Small intestine (tissue), 7 donors: Measurements from ENCODE around the gene RAMP3. TPM values are rescaled to one million over a fixed set of nuclear protein-coding genes. Genes with fewer than 3 reads are reported as not detected.

Experiments used
- DNase-seq, 2 donors: peaks; one replicate each; pipeline versions ENCODE4 v3.0.0 to v3.0.0-alpha.2; 2013
- FAIRE-seq: peaks from 2 replicates; lab custom pipeline; 2012; peaks lifted over from hg19 to GRCh38; lab: Jason Lieb, UNC
- H3K27ac ChIP-seq, 3 donors: one replicate each; pipeline ENCODE4 v1.5.1; 2013; ENCODE audit warnings: low read length in 2 of 3, mild to moderate bottlenecking in 2 of 3, control low read depth in 1 of 3, inconsistent platforms in 1 of 3, low read depth in 1 of 3, moderate library complexity in 1 of 3
- H3K27me3 ChIP-seq, 3 donors: one replicate each; pipeline ENCODE4 v1.6.1; 2013; ENCODE audit warnings: low read length in 3 of 3, inconsistent platforms in 1 of 3; ENCODE audit not compliant: control insufficient read depth in 3 of 3, insufficient read depth in 3 of 3
- H3K36me3 ChIP-seq, 3 donors: one replicate each; pipeline ENCODE4 v1.6.1; 2013; ENCODE audit warnings: low read length in 3 of 3, inconsistent platforms in 1 of 3, low read depth in 1 of 3, mild to moderate bottlenecking in 1 of 3, moderate library complexity in 1 of 3; ENCODE audit not compliant: control insufficient read depth in 3 of 3, insufficient read depth in 2 of 3
- H3K4me1 ChIP-seq, 3 donors: one replicate each; pipeline ENCODE4 v1.6.1; 2013; ENCODE audit warnings: low read length in 2 of 3, inconsistent platforms in 1 of 3, low read depth in 1 of 3, mild to moderate bottlenecking in 1 of 3, moderate library complexity in 1 of 3; ENCODE audit not compliant: control insufficient read depth in 3 of 3, insufficient read depth in 2 of 3
- H3K4me3 ChIP-seq, 3 donors: one replicate each; pipeline ENCODE4 v1.5.1; 2013; ENCODE audit warnings: low read length in 3 of 3, control low read depth in 1 of 3, inconsistent platforms in 1 of 3, low read depth in 1 of 3, mild to moderate bottlenecking in 1 of 3, moderate library complexity in 1 of 3
- H3K9me3 ChIP-seq, 2 donors: one replicate each; pipeline ENCODE4 v1.6.1; 2013; ENCODE audit warnings: low read depth in 1 of 2, low read length in 1 of 2; ENCODE audit not compliant: control insufficient read depth in 2 of 2, insufficient read depth in 1 of 2
- WGBS, 3 donors: extraction: QIAGEN DNeasy Blood & Tissue Kit; methylation state at CpG; one replicate each; pipeline ENCODE4 v1.1.7; 2013; 5-methylcytosine and 5-hydroxymethylcytosine counted together
- polyA plus RNA-seq, 4 donors: library from polyadenylated mRNA; stranded (reverse) in 3 of 4; unstranded in 1 of 4; fragments of 200-250 nt in 3 of 4; fragments of 120-200 nt in 1 of 4; gene quantifications; one replicate each; pipeline versions ENCODE4 v1.2.1 to v1.2.3, GENCODE V29; 2013
- donor health status: healthy with polysubstance abuse.
- donor health status: control.
- donor health status: control.
- donor health status: Bipolar disorder and iron deficiency.
- donor health status: healthy.

The RAMP3 gene
- polyA plus RNA-seq, 4 donors = 0.67 to 48.6 (median 4.1) TPM

DNA sequence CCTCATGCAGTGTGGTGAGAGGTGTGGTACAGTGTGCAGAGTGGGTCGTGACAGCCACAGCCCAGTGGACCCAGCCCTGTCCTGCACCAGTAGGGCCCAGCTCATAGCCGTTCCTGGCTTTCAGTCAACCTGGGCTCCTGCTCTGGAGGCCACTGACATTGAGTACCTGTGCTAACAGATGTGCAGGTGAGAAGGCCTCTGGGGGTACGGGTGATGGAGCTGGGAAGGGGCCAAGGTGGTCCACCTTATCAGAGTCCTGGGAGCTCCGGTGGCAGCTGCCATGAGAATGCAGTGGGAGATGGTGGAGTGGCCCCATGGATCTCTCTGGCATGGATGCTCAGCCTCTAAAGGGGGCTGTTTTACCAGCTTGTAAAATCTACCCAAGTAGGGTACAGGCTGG, 40.0 kb upstream of the RAMP3 start:
- H3K36me3 ChIP-seq = no peaks in the 10 kb centered on the region
- H3K9me3 ChIP-seq = peaks cover 0 to 9% of the 10 kb centered on the region in 2 donors
- FAIRE-seq = no peak
- DNase-seq = no peak
- H3K4me1 ChIP-seq = peaks cover 0 to 9% (median 0%) of the 10 kb centered on the region in 3 donors
- no peaks in the 10 kb centered on the region for H3K27me3 ChIP-seq
- WGBS, 3 donors = 69 to 80% (median 77%) methylated on average over 4 of the region's 4 CpGs
- H3K27ac ChIP-seq = no peak overlapping the region
- no peak overlapping the region for H3K4me3 ChIP-seq

DNA sequence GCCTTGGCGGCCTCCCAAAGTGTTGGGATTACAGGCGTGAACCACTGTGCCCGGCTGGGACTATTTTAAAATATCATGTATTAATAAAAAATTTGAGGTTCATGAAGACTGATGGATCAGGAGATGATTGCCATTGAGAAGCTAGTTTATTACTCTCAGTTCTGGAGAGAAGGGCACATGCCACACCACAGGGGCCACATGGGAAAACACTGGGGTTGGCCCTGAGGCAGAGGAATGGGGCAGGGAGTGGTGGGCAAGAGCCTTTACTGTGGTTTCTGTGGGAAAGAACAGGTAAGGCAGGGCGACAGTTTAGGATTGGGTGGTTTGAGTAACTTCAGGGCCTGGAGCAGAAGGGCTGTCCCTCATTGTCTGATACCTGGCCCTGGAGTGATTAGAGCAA, 39.3 kb upstream of the RAMP3 start:
- FAIRE-seq (no peak), DNase-seq (no peak)
- 77 to 85% (median 82%) methylated on average over 4 of the region's 4 CpGs for WGBS, 3 donors
- Histone ChIP-seq H3K36me3 (no peaks in the 10 kb centered on the region), H3K27me3 (no peaks in the 10 kb centered on the region), H3K27ac (no peak overlapping the region), H3K4me1 (peaks cover 0 to 9% (median 0%) of the 10 kb centered on the region in 3 donors), H3K9me3 (peaks cover 0 to 9% of the 10 kb centered on the region in 2 donors), H3K4me3 (no peak overlapping the region)

DNA sequence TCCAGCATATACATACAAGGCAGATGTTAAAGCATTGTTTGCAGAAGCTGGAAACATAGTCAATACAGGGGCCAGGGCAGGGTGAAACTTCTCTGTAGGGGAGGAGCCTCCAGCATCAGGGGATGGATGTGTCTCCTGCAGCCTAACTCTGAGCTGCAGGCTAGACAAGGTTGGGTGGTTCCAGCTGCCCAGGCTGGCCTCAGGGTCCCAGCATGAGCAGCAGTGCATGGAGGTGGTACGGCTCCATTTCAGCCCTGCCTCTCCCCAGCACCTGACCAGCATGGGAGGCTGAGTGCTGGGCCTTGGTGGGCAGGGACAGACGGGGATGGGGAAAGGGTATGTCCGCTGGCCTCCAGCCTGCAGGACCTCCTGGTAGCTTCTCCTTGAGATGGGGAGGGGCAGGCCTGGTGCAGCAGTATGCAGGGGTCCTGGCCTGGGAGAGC, 38.7 kb upstream of the RAMP3 start:
- Histone ChIP-seq H3K27ac (no peak overlapping the region), H3K4me3 (no peak overlapping the region), H3K4me1 (peaks cover 0 to 9% (median 0%) of the 10 kb centered on the region in 3 donors), H3K9me3 (peaks cover 0 to 9% of the 10 kb centered on the region in 2 donors), H3K36me3 (no peaks in the 10 kb centered on the region), H3K27me3 (no peaks in the 10 kb centered on the region)
- no peak for FAIRE-seq
- DNase-seq = no peak
- WGBS, 3 donors = 84 to 92% (median 90%) methylated on average over 3 of the region's 3 CpGs

DNA sequence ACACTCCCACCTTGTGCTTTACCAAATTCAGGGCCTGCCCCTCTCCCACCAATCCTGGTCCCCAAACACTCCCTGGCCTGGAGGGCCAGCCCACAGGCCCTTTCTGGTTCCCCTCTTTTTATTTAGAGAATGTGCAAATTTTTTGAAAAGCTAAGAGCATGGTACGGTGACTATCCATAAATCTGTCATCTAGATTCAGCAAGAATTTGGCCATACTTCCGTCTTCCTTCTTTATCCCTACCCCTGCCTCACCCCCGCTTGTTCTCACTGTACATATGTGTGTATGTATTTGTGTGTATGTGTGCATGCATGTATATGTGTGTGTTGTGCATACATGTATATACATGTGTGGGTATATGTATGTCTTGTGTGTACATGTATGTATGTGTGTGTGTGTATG, 38.0 kb upstream of the RAMP3 start:
- 95 to 99% (median 97%) methylated on average over 3 of the region's 3 CpGs for WGBS, 3 donors
- Histone ChIP-seq H3K9me3 (peaks cover 0 to 9% of the 10 kb centered on the region in 2 donors), H3K27me3 (no peaks in the 10 kb centered on the region), H3K36me3 (no peaks in the 10 kb centered on the region), H3K4me1 (peaks cover 0 to 6% (median 0%) of the 10 kb centered on the region in 3 donors), H3K4me3 (no peak overlapping the region), H3K27ac (no peak overlapping the region)
- FAIRE-seq (no peak), DNase-seq (no peak)

DNA sequence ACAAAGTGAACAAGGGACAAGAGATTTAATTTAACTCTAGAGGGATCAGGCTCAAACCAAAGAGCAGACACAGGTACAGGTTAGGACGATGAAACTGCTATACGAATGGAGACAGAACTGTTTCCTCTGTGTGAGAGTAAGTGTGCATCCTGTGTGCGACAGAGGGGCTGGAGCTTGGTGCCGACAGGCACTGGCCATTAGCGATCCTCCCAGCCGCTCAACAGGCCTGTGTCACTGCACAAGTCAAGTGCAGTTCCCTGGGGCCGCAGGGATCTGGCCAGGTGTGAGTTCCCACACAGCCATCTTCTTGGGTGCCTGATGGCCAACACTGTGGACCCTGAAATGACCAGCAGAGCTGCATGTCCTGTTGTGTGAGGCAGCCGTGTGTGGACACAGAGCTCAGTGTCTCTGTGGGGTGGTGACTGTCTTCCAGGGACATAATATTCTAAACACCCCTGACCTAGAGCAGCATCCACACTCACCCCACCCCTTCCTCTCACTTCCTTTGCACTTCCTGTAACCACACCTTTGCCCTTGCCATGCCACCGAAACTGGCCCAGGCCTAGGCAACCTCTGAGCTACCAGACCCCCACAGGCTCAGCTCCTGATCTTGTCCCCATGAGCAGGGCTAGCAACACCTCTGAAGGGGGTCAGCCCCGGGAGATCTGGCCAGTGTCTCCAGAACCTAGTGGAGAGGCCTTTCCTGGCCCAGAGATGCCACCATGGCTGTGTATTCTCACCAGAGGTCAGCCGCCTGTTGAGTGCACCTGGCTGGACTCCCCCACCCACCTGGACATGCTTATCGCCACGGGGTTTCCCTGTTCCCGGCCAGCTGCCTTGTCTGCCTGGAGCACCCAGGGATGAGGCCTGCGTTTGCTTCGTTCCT, 34.4 kb upstream of the RAMP3 start:
- no peak overlapping the region for H3K4me3 ChIP-seq
- H3K9me3 ChIP-seq = peaks cover 0 to 9% of the 10 kb centered on the region in 2 donors
- H3K27me3 ChIP-seq = no peaks in the 10 kb centered on the region
- H3K27ac ChIP-seq = no peak overlapping the region
- no peaks in the 10 kb centered on the region for H3K4me1 ChIP-seq
- 80 to 84% (median 82%) methylated on average over 16 of the region's 16 CpGs for WGBS, 3 donors
- H3K36me3 ChIP-seq = no peaks in the 10 kb centered on the region
- FAIRE-seq = no peak
- no peak for DNase-seq

DNA sequence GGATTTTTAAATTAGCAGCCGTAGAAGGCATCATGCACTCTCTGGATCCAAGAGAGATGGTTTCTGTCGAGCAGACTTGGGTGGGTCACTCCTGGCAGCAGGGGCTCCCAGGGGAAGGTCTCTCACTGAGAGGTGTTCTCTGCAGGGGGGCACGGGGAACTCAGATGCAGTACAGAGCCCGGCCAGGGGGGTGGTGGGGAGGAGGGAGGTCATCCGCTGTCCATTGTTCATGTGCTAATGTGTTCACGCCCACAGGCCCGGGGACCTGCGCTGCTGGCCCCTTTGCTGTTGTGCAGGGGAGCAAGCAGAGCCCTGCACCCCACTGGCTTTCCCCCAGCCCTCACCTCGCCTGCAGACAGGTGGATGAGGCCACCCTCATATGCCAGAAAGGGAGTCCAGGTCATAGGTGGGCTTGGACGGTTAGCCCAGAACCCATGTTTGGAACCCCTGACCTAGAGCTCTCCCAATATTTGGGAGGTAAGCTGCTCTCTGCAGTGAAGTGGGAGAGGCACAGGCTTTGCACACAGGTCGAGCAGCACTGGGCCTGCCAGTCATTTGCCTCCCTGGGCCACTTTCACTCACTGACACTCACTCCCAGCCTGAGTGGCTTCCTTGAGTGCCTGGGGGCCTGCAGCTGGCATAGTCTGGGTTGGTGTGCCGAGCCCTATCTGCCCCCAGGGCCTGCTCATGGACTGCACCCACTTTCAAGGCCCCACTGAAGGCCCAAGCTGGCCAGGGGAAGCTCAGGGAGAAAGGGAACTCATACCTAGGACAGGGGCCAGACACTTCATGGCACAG, 33.5 kb upstream of the RAMP3 start:
- no peak overlapping the region for H3K4me3 ChIP-seq
- no peaks in the 10 kb centered on the region for H3K27me3 ChIP-seq
- H3K27ac ChIP-seq = no peak overlapping the region
- FAIRE-seq = no peak
- 75 to 82% (median 81%) methylated on average over 12 of the region's 12 CpGs for WGBS, 3 donors
- peaks cover 0 to 9% of the 10 kb centered on the region in 2 donors for H3K9me3 ChIP-seq
- H3K36me3 ChIP-seq = no peaks in the 10 kb centered on the region
- DNase-seq = no peak
- H3K4me1 ChIP-seq = no peaks in the 10 kb centered on the region

DNA sequence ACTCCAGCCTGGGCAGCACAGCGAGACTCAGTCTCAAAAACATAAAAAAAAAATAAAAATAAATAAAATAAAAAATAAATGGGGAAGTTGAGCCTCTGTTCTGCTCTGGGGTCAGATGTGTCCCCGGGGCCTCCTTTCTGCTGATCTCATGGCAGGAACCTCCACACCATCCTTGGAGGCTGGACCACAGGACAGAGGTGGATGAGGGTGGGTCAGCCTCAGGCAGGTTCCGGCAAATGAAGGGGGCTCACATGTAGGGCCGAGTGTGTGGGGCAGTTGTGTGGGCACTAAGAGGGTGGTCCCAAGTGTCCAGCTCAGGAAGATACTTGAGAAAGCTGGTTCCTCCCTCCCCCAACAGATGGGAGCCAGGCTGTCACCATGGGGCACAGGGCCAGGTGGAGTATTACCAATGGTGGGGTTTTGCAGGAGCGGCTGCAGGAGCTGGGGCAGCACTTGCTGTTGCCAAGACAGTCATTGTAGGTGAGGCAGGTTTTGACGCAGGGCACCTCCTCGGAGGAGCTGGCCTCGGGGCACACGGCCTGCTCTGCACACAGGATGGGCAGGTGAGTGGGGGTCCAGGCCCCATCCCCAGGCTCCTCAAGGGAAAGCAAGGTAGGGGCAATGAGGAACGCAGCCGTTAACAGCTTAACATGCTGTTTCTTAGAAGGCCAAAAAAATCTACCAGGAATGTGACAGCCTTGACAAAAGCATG, 32.2 kb upstream of the RAMP3 start:
- no peak for FAIRE-seq
- WGBS, 3 donors = 90 to 92% (median 91%) methylated on average over 11 of the region's 11 CpGs

DNA sequence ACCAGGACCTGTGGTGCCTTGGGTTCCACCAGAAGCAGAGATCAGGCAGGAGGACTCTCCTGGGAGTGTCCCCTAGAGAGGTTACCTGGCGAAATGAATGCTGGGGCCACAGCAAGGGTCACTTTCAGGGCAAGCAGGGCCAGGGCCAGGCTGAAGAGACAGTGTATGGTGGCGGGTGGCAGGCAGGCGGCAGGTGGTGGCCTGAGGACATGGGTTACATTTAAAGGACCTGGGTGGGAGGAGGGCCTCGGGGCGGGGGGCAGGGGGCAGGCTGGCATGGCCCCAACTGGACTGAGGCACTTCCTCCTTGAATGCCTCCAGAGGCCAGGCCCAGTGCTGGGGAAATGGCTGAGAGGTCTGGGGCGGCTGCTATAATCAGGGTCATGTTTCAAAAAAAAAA, 31.4 kb upstream of the RAMP3 start:
- H3K27me3 ChIP-seq = no peaks in the 10 kb centered on the region
- H3K4me3 ChIP-seq = no peak overlapping the region
- WGBS, 3 donors = 72 to 83% (median 79%) methylated on average over 6 of the region's 6 CpGs
- no peaks in the 10 kb centered on the region for H3K4me1 ChIP-seq
- no peak overlapping the region for H3K27ac ChIP-seq
- no peak for DNase-seq
- H3K9me3 ChIP-seq = peaks cover 0 to 7% of the 10 kb centered on the region in 2 donors
- no peaks in the 10 kb centered on the region for H3K36me3 ChIP-seq
- FAIRE-seq = no peak

More for the DNA sequence above, 32.2 kb upstream of the RAMP3 start:
- Histone ChIP-seq H3K4me1 (no peaks in the 10 kb centered on the region), H3K9me3 (peaks cover 0 to 9% of the 10 kb centered on the region in 2 donors), H3K36me3 (no peaks in the 10 kb centered on the region), H3K27ac (no peak overlapping the region), H3K4me3 (no peak overlapping the region), H3K27me3 (no peaks in the 10 kb centered on the region)
- no peak for DNase-seq
